ENCODE measurements around the gene ADGRE1.

The ADGRE1 gene

GRCh38 chr19:6947745-6948144 is 60.4 kb downstream of the ADGRE1 start (continued):
- TF ChIP-seq ZEB2 (tag by site-specific recombination; IDR thresholded peaks at IDR 0.05) (peak; percentile 42; the same call in 1 of the 2 replicates), ZNF426 (tag by site-specific recombination; IDR thresholded peaks at IDR 0.05) (no peak), ZNF843 (tag by site-specific recombination; IDR thresholded peaks at IDR 0.05) (no peak), ZNF629 (tag by site-specific recombination; IDR thresholded peaks at IDR 0.05) (peak; percentile 89), ZBTB7A (tag by site-specific recombination; IDR thresholded peaks at IDR 0.05; ENCODE audit: low read depth) (no peak), ZSCAN18 (tag by site-specific recombination; IDR thresholded peaks at IDR 0.05) (no peak), INSM2 (tag by site-specific recombination; IDR thresholded peaks at IDR 0.05) (peak; percentile 28; the same call in 1 of the 2 replicates), ZNF202 (tag by site-specific recombination; IDR thresholded peaks at IDR 0.05; ENCODE audit: borderline replicate concordance) (no peak), ZNF335 (tag by site-specific recombination; conservative IDR thresholded peaks at IDR 0.05) (0 out of 2 replicates have a peak, but pooled peaks have one; percentile 30), ZNF639 (tag by site-specific recombination; IDR thresholded peaks at IDR 0.05) (0 out of 2 replicates have a peak, but pooled peaks have one; percentile 36), KLF1 (tag by site-specific recombination; IDR thresholded peaks at IDR 0.05) (no peak), ZNF488 (tag by site-specific recombination; IDR thresholded peaks at IDR 0.05) (no peak)

GRCh38 chr19:6948884-6949283 is 61.5 kb downstream of the ADGRE1 start:
- ChIA-PET POLR2A (no interaction called here), CTCF (interaction anchor here (0.6 to 1.2 kb wide), 2 partner anchors 8 to 9 kb away, joined by 4 read pairs; no protein-coding TSS in a partner anchor)
- Histone ChIP-seq H3K4me1 (ENCODE audit: control insufficient read depth, insufficient read depth, low read length) (no peaks in the 10 kb centered on the region), H3K9me3 (ENCODE audit: control insufficient read depth, insufficient read depth, low read depth, low read length) (no peaks in the 10 kb centered on the region), H3K27ac (ENCODE audit: extremely low read depth, low read depth, low read length) (no peak overlapping the region), H3K4me3 (ENCODE audit: low read depth, low read length) (no peak overlapping the region), H3K36me3 (ENCODE audit: control insufficient read depth in 2 of 2, insufficient read depth in 1 of 2, low read length in 2 of 2) (no peaks in the 10 kb centered on the region)
- TF ChIP-seq ZNF211 (tag by site-specific recombination; IDR thresholded peaks at IDR 0.05; ENCODE audit: low read depth): no peak
- no peak for TF ChIP-seq ZNF248 (tag by site-specific recombination; IDR thresholded peaks at IDR 0.05)
- TF ChIP-seq ZFHX2 (tag by site-specific recombination; conservative IDR thresholded peaks at IDR 0.05): no peak
- no peak for TF ChIP-seq ZNF202 (tag by site-specific recombination; IDR thresholded peaks at IDR 0.05; ENCODE audit: borderline replicate concordance)
- no peak for TF ChIP-seq ZNF558 (tag by site-specific recombination; IDR thresholded peaks at IDR 0.05)
- no peak for TF ChIP-seq ZNF707 (tag by site-specific recombination; IDR thresholded peaks at IDR 0.05)
- no peak for TF ChIP-seq GLI4 (tag by site-specific recombination; IDR thresholded peaks at IDR 0.05)
- TF ChIP-seq ZSCAN23 (tag by site-specific recombination; IDR thresholded peaks at IDR 0.05): no peak
- no peak for TF ChIP-seq RBAK (tag by site-specific recombination; IDR thresholded peaks at IDR 0.05)
- no peak for TF ChIP-seq ZNF704 (tag by site-specific recombination; IDR thresholded peaks at IDR 0.05)
- TF ChIP-seq ZNF350 (tag by site-specific recombination; IDR thresholded peaks at IDR 0.05): no peak
- TF ChIP-seq ZSCAN30 (tag by site-specific recombination; IDR thresholded peaks at IDR 0.05): no peak
- no peak for TF ChIP-seq SP7 (tag by site-specific recombination; IDR thresholded peaks at IDR 0.05)
- no peak for TF ChIP-seq ZFP69B (tag by site-specific recombination; IDR thresholded peaks at IDR 0.05)
- TF ChIP-seq ZNF341 (tag by site-specific recombination; IDR thresholded peaks at IDR 0.05; ENCODE audit: low read depth): no peak
- no peak for TF ChIP-seq ZEB2 (tag by site-specific recombination; IDR thresholded peaks at IDR 0.05)
